ENCODE results near the gene SLC24A3. TPM values are rescaled to one million over a fixed set of nuclear protein-coding genes. Genes with fewer than 3 reads are reported as not detected.

The SLC24A3 gene
- total and polyA plus RNA-seq, 2 of the 13 experiments (the other 11 are each of a cell fraction or from before 2014, with no cell fraction given): not detected

- TF ChIP-seq ZHX2 (IDR thresholded peaks at IDR 0.05; ENCODE audit: low read depth) (no peak), ZHX2 (CRISPR knock-in tag; IDR thresholded peaks at IDR 0.05; ENCODE audit: borderline replicate concordance) (no peak), HDAC2 (CRISPR knock-in tag; IDR thresholded peaks at IDR 0.05) (no peak)
Measured at GRCh38 chr20:19730706-19731105, 518.3 kb downstream of the SLC24A3 start (continued).

GRCh38 chr20:19734811-19735210 is 522.4 kb downstream of the SLC24A3 start:
- DNase-seq (ENCODE audit: low spot score) (no peak), FAIRE-seq (no peak), ATAC-seq (no peak)
- intact Hi-C loops (cut with micrococcal nuclease; ENCODE audit: unreplicated experiment): no loop called here
- Histone ChIP-seq H4K20me1 (ENCODE audit: insufficient read depth, low read length) (no peaks in the 10 kb centered on the region), H3K4me3 (replicated peaks in 1 of 3; ENCODE audit: insufficient read depth in 1 of 3, low read depth in 2 of 3, low read length in 3 of 3) (no peak overlapping the region), H3K4me2 (ENCODE audit: low read depth, low read length) (no peak overlapping the region), H3K36me3 (replicated peaks in 1 of 2; ENCODE audit: control insufficient read depth in 1 of 2, insufficient read depth in 2 of 2, low read length in 2 of 2) (no peaks in the 10 kb centered on the region), H3K79me2 (ENCODE audit: insufficient read depth, low read length) (no peaks in the 10 kb centered on the region), H3K4me1 (ENCODE audit: insufficient read depth, low read length) (no peaks in the 10 kb centered on the region), H3K9ac (ENCODE audit: insufficient read depth, low read depth, low read length) (no peak overlapping the region), H3K27me3 (ENCODE audit: control insufficient read depth in 1 of 2, insufficient read depth in 2 of 2, low read length in 2 of 2) (peaks cover 4 to 21% of the 10 kb centered on the region in 2 experiments; a peak in 4 of 5 replicates), H3K27ac (ENCODE audit: extremely low read length, insufficient read depth, low read length) (no peak overlapping the region), H2AFZ (ENCODE audit: low read length) (no peak overlapping the region), H3K9me3 (ENCODE audit: low read length) (no peaks in the 10 kb centered on the region)
- 33% methylated on average over 1 of the region's 1 CpG for WGBS (ENCODE audit: low lambda C conversion rate)
- ChIA-PET POLR2A (no interaction called here), CTCF (ENCODE audit: low intra/inter-chr PET ratio, low total read pairs) (no interaction called here)
- no TSS peak for BruUV-seq (replicated peaks)
- in situ Hi-C loops (cut with HindIII; ENCODE audit: extremely low pct_ligation_motif_present, low pct_unique_long_range_greater_than_20kb): no loop called here
- TF ChIP-seq KDM2A (CRISPR knock-in tag; IDR thresholded peaks at IDR 0.05; ENCODE audit: borderline replicate concordance, low read depth) (no peak), SMAD1 (CRISPR knock-in tag; IDR thresholded peaks at IDR 0.05; ENCODE audit: borderline replicate concordance, low read depth) (no peak), MED8 (CRISPR knock-in tag; IDR thresholded peaks at IDR 0.05; ENCODE audit: insufficient replicate concordance) (no peak), NCOA5 (CRISPR knock-in tag; IDR thresholded peaks at IDR 0.05) (no peak), FOSL2 (CRISPR knock-in tag; IDR thresholded peaks at IDR 0.05) (no peak), ZFP41 (CRISPR knock-in tag; IDR thresholded peaks at IDR 0.05; ENCODE audit: borderline replicate concordance) (no peak), SAFB2 (CRISPR knock-in tag; IDR thresholded peaks at IDR 0.05; ENCODE audit: borderline replicate concordance, low read depth) (no peak), FOXK1 (CRISPR knock-in tag; IDR thresholded peaks at IDR 0.05; ENCODE audit: borderline replicate concordance, low read depth) (no peak), TMF1 (CRISPR knock-in tag; IDR thresholded peaks at IDR 0.05; ENCODE audit: low read depth) (no peak), AHDC1 (CRISPR knock-in tag; IDR thresholded peaks at IDR 0.05; ENCODE audit: borderline replicate concordance) (no peak)
